Measurements from ENCODE around the gene CATSPER1.

GRCh38 chr11:65982824-65983588, 43.3 kb downstream of the CATSPER1 start:
- TF ChIP-seq SUZ12 (IDR thresholded peaks at IDR 0.05; ENCODE audit: low read length) (no peak), NRF1 (IDR thresholded peaks at IDR 0.05; ENCODE audit: low read depth, low read length) (no peak), CTCF (IDR thresholded peaks at IDR 0.05; ENCODE audit: control extremely low read depth in 1 of 3, insufficient read depth in 1 of 3, low read depth in 1 of 3, low read length in 3 of 3) (no peak), RAD21 (IDR thresholded peaks at IDR 0.05 in 1 of 2, conservative IDR thresholded peaks at IDR 0.05 in 1 of 2; ENCODE audit: low read depth in 2 of 2, low read length in 2 of 2) (no peak), SAP30 (IDR thresholded peaks at IDR 0.05; ENCODE audit: insufficient read depth, insufficient replicate concordance, low read length) (no peak), MAX (IDR thresholded peaks at IDR 0.05) (no peak), POLR2AphosphoS5 (IDR thresholded peaks at IDR 0.05; ENCODE audit: low read depth, low read length) (no peak), EZH2 (IDR thresholded peaks at IDR 0.05; ENCODE audit: low read depth, low read length, severe bottlenecking) (no peak), ZNF274 (IDR thresholded peaks at IDR 0.05; ENCODE audit: borderline replicate concordance, extremely low read depth, low read length) (no peak), SIX5 (IDR thresholded peaks at IDR 0.05; ENCODE audit: low read depth, low read length) (no peak), GTF2F1 (IDR thresholded peaks at IDR 0.05; ENCODE audit: borderline replicate concordance, low read depth, low read length) (no peak), SP2 (IDR thresholded peaks at IDR 0.05; ENCODE audit: low read length) (no peak)
